Measurements from ENCODE around the gene TFEB.

Gene TFEB

GRCh38 chr6:41736800-41737555 is 1.6 kb upstream of the TFEB start:
- no peak for DNase-seq

GRCh38 chr6:41736186-41736733 is 852 bp upstream of the TFEB start:
- DNase-seq = no peak

GRCh38 chr6:41734666-41735426 is 562 bp downstream of the TFEB start:
- peak; percentile 47 for DNase-seq

- peak; percentile 93 for DNase-seq
Observed at GRCh38 chr6:41733707-41734665, 1.4 kb downstream of the TFEB start.

- no peak for DNase-seq
Observed at GRCh38 chr6:41733360-41733706, 2.1 kb downstream of the TFEB start.

GRCh38 chr6:41732591-41733359 is 2.6 kb downstream of the TFEB start:
- DNase-seq = no peak

GRCh38 chr6:41732149-41732548 is 3.3 kb downstream of the TFEB start:
- no peak for DNase-seq

- no peak for DNase-seq
Observed at GRCh38 chr6:41731561-41732086, 3.8 kb downstream of the TFEB start.

- no peak for DNase-seq
Observed at GRCh38 chr6:41730531-41731436, 4.6 kb downstream of the TFEB start.

- no peak for DNase-seq
Observed at GRCh38 chr6:41729624-41730023, 5.8 kb downstream of the TFEB start.

- DNase-seq = no peak
Observed at GRCh38 chr6:41728954-41729353, 6.5 kb downstream of the TFEB start.

GRCh38 chr6:41728073-41728936 is 7.1 kb downstream of the TFEB start:
- peak; percentile 79 for DNase-seq

GRCh38 chr6:41727705-41728072 is 7.7 kb downstream of the TFEB start:
- no peak for DNase-seq

- no peak for DNase-seq
Observed at GRCh38 chr6:41726876-41727275, 8.5 kb downstream of the TFEB start.

GRCh38 chr6:41724586-41725501 is 10.6 kb downstream of the TFEB start:
- no peak for DNase-seq

- DNase-seq = no peak
Observed at GRCh38 chr6:41724228-41724580, 11.2 kb downstream of the TFEB start.

GRCh38 chr6:41723530-41724227 is 11.7 kb downstream of the TFEB start:
- no peak for DNase-seq

- no peak for DNase-seq
Observed at GRCh38 chr6:41722969-41723529, 12.4 kb downstream of the TFEB start.
